Measurements from ENCODE around the gene EXOC3.
"Not testable (repeated sequence)": the region's sequence is repeated elsewhere in the genome, so short reads cannot be mapped to it uniquely, and the experiment has no call there.

EXOC3 gene

GRCh38 chr5:442335-443238 lies at the start of gene EXOC3:
Gene EXOC3 (plus strand): TSS chr5:443176. CDS start chr5:446206, 3,030 bp downstream.
- DNase-seq: peak; percentile 66

- DNase-seq: no peak
Measured at GRCh38 chr5:393846-394275, 49.1 kb upstream of the EXOC3 start.

- DNase-seq: no peak
Measured at GRCh38 chr5:394671-395155, 48.3 kb upstream of the EXOC3 start.

DNA sequence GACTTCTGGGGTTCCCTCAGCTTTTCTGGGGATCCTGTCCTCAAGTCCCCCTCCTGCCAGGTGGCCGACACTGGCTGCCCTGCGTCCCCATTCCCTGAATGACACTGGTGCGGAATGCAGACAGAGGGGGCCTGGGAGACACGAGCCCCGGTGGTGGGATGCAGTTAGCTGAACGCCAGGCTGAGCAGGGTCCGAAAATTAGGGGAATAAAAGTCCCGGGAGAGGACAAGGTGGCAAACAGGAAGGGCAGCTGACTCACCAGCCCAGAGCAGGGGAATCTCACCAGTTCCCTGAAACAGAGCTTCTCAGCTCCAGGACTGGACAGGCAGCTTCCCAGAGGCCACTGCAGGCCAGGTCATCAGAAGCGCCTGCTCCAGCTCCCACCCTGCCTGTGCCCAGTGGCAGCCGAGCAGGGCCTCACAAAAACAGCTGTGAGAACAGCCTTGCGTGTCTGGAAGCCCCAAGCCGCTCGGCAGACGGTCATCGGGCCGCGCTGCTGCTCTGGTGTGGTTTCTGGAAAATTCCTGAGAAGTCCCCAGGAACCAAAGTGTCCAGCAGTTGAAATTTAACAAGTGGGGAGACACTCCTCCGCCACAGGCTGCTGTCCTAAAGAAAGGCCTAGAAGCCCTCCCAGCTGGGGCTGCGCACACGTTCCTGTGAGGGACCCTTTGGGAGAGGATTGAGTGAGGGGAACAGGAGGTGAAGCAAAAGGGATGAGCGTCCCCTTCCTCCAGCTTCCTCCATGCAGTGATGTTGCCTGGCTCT lies 47.6 kb upstream of the EXOC3 start:
- DNase-seq: no peak

DNA sequence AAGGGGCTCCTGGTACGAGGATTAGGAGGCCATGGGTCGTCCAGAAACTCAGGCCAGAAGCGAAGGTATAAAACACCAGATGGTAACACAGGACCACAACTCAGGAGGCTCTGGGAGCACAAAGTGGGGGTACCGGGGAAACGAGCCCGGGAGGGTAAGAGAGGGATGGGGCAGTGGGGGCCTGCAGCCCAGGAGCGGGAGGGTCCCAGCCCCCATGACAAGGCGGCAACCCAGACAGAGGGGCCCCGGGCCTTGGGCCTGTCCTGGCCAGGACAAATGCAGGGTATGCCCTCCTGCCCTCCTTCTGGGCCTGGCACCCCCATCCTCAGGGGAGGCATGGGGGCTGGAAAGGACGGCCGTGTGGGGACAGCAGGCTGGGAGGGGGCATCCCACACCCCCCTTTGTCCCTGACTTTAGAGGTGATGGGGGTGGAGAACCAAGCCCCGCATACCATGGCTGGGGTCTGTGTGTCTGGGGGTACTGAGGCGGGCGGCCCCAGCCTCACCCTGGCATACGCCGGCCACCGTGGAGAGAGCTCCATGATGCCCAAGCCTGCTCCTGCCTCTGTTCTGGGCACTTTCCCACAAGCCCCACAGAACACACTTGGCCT lies 47.0 kb upstream of the EXOC3 start:
- no peak for DNase-seq

GRCh38 chr5:396531-396961 lies 46.4 kb upstream of the EXOC3 start:
- no peak for DNase-seq

- DNase-seq: not testable (repeated sequence)
Measured at GRCh38 chr5:398141-398474, 44.9 kb upstream of the EXOC3 start.

DNA sequence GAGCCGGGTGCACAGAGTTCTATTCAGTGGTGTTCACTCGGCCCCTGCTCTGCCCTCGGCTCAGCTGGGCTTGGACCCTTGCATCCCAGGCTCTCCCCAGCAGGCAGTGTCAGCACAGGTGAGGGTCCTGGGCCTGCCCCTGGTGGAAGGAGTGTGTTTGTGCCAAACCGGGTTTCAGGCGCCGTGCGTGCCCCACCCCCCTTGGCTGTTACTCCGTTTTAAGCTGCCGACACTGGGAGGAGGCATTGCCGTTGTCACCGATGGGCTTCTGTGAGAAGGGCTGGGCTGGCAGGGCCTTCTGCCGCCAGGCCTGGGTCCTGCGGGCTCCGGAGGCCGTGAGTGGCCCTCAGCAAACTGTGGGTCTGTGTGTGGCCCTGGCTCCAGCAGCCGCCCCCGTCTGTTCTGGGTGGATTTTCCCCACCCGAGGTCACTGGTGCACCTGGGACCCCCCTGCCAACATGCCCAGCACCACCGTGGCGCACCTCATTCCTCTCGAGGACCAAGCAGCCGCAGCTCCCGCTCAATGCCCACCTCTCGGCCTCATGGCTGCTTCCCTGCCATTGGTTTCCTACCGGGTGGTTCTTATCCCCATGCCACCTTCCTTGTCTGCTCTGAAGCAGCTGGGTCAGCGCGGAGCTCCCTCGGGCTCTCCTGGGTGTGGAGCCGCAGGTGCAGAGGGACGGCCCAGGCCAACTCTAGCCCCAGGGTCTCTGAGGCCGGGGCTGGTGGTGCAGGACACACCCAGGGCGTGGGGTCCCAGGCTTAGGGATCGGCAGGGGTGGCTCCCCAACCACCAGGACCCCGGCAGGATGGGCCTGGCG lies 44.3 kb upstream of the EXOC3 start:
- no peak for DNase-seq

DNA sequence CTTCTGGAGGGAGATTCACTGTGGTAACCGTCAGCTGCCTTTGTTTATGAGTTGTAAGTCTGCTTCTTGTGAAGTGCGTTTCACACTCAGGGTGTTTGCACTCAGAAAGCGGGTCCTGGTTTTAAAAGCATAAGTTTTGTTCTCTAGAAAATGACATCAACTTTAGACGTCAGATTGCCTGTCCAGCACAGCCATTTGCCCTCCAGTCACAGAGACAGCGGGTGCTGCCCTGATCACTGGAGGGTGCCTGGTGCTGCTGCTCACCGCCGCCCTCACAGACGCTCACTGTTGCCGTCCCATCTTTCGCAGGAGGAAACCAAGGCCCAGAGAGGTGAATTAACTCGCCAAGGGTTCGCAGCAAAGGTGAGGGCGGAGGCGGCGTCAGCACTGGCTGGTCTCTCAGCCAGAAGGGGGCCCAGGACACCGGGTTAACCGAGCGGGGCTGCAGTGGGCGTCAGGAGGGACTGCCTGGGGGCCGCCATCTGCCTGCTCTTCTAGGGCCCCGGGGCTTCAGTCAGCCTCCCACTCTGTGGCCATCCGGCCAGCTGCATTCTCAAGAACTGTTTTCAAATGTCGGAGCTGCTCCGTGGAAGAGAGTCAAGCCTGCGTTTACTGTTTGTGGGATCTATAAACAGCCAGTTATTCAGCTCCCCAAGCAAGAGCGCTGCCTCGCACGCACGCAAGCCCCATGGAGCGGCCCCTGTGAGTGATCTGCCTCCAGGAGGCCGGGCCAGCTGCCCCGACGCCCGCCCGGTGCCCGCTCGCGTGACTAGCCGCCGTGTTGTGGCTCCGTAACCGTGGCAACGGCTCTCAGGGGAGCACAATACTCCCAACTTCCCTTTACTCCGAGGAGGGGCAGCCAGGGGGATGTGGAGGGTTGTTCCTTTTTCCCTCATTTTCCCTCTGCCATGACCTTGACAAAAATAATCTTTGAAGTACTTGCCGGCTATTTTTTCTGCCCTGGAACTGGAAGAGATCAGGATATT lies 43.4 kb upstream of the EXOC3 start:
- DNase-seq: no peak

DNA sequence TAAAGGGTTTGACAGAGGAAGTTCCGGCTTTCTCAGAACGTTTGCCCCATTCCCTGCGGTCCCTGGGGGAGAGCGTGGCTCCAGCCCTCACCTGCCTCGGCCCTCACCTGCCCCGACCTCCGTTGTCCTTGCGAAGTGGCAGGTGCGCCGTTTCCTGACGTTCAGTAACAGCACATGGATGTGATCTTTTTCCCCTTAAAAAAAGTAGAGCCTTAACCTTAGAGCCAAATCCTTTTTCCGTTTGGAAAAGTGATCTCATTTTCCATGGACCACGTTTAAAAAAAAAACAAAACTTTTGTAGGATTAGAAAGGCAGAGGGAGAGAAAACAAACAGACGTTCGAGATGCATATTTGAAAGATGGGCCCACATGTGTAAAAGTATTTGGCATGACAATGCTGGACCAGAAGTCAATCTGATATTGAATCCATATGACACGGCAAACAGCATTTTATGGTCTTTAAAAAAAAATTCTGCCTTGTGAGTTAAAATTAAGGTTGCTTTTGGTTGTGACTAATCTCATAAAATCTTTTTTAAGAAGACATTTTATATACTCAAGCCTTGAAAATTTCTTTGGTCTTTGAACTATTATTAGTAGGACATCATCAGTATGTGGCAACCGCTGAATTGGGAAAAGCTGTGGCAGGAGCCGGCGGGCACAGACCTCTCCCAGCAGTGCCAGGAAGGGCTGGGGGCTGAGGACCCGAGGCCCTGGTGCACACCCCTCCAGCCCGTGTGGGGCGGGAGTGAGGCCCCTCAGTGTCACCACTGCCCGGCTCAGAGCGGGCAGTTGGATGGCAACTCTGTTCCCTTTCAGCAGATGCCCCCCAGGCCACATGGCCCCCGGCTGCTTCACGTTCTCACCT lies 42.5 kb upstream of the EXOC3 start:
- DNase-seq: no peak

DNA sequence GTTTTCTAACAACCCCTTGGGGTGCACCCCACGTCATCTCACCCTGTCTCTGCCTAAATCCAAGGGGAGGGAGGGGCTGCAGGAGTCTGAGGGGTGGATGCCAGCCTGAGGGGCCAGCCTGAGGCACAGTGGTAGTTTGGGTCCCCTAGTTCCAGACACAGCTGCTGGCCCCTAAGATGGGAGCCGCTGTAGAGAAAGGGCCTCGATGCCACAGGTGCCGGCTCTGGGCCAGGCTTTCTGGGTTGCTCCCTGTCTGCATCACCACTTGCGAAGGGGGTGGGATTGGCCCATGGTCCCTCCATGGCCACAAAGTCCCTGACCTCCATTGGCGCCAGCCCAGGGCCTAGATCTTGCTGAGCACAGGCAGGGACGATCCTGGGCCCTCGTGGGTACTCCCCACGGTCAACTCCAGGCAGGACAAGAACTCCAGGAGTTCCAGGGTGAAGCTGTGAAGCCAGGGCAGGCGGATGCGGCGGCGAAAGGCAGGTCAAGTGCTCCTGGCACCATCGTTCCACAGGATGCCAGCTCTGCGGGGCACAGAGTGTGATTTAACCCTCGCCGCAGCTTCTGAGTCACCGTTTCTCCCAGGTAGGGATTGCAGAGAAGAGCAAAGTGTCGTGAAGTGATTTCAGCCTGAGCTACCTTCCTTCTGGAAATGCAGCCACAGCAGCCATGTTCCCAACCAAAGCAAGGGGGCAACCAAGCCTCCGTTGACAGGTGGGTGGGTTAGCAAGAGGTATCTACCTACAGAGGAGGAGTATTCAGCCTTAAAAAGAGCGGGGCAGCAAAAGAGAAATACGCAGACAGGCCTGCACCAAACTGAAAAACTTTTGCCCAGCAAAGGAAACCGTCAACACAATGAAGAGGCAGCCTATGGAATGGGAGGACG lies 41.6 kb upstream of the EXOC3 start:
- no peak for DNase-seq

DNA sequence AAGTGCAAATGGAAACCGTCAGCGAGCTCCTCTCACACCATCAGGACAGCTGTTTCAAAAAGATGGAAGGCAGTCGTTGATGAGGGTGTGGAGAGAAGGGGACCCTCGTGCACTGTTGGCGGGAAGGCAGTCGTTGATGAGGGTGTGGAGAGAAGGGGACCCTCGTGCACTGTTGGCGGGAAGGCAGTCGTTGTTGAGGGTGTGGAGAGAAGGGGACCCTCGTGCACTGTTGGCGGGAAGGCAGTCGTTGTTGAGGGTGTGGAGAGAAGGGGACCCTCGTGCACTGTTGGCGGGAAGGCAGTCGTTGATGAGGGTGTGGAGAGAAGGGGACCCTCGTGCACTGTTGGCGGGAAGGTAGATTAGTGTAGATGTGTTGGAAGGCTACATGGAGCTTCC lies 40.8 kb upstream of the EXOC3 start:
- DNase-seq: not testable (repeated sequence)

DNA sequence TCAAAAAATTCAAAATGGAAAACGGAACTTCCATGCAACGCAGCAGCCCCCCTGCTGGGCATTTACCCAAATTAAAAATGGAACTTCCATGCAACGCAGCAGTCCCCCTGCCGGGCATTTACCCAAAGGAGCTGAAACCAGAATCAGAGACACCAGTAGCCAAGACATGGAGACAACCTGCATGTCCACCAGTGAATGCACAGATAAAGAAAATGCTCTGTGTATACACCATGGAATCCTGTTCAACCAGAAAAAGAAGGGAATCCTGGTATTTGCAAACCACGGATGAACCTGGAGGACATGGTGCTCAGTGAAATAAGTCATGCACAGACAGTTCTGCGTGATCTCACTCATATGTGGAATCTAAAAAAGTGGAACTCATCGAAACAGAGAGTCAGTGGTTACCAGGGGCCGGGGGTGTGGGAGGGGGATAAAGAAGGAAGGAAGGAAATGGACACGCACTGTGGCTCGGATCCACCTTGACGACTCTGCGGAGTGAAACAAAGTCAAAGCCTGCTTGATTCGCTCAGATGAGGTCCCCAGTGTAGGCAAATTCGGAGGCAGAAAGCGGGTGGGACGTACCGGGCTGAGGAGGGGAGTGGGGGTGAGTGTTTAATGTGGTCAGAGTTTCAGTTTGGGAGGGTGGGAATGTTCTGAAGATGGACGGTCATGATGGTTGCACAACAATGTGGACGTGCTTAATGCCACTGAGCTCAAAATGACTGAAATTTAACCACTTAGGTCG lies 40.2 kb upstream of the EXOC3 start:
- DNase-seq: no peak

- no peak for DNase-seq
Measured at GRCh38 chr5:403995-404394, 39.0 kb upstream of the EXOC3 start.

DNA sequence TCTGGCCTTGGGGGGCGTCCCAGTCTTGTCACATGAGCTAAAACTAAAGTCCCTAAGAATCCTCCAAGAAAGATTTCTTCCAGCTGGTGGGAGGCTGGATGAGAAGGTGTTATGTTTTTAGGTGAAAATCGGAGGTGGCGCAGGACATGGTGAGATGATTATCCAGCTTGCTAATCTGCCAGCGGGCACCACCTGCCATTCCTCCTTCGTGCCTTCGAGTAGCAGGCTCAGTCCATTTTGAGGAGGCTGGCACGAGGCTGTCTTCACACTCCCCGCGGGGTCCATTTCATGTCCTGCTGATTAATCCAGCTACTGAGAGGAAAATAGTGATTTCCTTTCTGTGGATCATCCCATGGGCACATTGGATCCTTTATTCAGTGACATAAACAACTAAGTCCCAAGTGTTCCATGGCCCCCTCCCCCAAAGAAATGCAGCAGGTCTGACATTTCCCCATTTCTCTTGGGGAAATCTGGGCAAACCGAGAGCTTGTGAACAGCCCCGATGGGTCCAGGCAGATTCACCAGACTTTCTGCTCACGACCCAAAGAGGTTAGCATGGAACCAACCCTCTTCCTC lies 38.2 kb upstream of the EXOC3 start:
- DNase-seq: no peak

DNA sequence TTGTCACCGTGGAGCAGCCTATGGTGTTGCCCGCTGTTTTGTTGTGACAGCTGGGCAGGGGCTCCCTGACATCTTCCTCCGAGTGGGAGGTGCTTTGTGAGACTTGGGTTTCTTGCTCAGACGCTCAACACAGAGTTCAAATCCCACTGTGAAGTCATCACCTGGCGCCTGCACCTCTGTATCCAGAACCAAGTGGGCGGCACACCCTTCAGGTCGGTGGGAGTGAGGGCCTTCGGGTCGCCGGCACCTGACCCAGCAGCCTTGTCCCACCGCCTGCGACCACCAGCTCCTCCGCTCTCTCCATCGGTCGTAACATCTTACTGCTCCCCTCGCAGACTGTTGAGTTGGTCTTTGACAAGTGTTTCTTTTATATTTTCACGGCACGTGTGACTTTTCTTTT lies 37.6 kb upstream of the EXOC3 start:
- DNase-seq: no peak

DNA sequence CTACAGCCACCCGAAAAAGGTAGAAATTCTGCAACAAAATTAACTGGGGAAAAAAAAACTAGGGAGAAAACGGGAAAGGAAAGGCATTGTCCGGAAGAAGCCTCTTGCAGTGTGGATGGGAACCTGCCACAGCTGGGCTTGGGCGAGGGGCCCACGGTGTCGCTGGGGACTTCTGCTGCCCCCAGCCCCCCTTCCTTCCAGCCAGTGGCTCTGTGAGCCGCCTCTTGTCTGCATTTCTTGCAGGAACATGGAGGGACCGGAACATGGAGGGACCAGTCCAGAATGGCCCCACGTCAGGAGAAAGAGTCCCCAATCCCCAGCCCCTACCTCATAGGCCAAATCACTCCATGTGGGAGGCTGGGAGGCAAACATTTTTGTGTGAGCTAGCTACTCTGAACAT lies 36.9 kb upstream of the EXOC3 start:
- no peak for DNase-seq

GRCh38 chr5:407051-407450 lies 35.9 kb upstream of the EXOC3 start:
- no peak for DNase-seq

Measured in activated CD4-positive, alpha-beta T cell treated with anti-CD3 and anti-CD28 coated beads, Interleukin-2, amount 50 U/mL, for 1 hour (primary cell).